ENCODE results near the gene IBA57.
A peak's percentile ranks its signal among the peaks of the same experiment; 100 is the strongest.

Gene IBA57

DNA sequence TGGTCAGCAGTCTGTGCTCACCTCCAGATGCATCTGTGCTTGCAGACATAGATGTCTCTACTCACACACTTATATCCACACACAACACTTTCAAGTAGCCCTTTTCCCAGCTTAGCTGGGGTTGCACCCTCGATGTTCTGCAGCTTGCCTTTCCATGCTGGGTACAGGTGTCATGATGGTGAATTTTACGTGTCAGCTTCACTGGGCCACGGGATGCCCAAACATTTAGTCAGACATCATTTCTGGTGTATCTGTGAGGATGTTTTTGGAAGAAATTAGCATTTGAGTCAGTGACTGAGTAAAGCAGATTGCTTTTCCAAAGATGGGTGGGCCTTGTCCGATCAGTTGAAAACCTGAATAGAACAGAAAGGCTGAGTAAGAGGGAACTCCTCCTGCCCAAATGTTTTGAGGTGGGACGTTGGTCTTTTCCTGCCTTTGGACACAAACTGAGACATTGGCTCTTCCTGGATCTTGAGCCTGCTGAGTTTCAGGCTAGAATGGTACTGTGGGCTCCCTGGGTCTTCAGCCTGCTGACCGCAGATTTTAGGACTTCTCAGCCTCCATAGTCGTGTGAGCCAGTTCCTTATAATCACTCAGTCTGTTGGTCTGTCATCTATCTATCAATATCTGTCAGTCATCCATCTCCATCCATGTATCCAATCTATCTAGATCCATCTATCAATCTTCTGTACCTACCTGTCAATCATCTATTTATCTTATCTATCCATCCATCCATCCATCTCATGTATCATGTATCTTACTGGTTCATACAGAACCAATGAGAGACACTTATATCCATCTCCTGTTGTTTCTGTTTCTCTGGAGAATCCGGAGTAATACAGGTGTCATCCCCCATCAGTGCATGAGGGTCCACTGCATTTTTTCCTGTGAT lies 29.6 kb downstream of the IBA57 start:
- no peak for DNase-seq

DNA sequence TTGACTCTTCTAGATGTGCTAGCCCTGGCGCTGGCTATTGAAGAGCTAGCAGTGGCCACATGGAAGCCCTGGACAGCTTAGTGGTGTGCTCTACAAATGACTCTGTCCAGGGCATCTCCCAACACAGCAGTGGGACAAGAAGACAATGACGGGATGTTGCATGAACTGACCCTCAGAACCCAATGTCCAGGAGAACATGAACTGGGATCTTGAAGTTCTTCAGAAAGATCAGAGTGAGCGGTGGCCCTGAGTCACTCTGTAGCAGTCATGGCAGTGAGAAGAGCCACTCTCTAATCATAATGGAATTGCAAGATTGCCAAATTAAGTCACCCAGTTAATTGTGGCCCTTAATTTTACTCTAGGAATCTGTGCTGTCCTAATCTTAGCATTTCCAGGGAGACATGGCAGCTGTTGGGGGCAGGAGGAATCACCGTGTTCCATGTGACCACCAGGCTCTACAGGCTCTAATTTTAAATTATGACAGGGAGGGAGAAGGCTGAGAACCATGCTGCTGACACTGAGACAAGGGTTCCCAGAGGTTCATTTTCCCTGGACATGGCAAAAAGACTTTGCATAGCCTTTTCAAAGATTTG lies 32.0 kb downstream of the IBA57 start:
- no peak for DNase-seq

DNA sequence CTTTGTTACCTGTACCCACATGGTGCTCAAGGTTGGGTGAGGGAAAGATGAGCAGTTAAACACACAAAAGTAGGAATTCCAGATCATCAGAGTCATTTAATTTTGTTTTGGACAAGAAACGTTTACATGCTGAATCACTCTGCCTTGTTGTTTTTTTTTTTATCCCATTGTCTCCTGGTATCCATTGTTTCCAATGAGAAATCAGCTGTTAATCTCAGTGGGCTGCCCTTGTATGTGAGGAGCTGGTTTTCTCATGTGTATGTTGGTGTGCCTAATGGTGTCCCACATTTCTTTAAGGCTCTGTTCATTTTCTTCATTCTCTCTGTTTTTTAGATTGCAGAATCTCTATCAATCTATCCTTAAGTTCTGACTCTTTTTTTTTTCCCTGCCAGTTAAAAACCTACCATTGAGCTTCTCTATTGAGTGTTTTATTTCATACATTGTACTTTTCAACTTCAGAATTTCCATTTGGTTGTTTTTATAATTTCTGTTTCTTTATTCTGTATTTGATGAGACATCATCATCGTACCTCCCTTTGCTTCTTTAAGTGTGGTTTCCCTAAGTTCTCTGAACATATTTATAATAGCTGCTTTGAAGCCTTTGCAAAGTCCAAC lies 33.5 kb downstream of the IBA57 start:
- no peak for DNase-seq

DNA sequence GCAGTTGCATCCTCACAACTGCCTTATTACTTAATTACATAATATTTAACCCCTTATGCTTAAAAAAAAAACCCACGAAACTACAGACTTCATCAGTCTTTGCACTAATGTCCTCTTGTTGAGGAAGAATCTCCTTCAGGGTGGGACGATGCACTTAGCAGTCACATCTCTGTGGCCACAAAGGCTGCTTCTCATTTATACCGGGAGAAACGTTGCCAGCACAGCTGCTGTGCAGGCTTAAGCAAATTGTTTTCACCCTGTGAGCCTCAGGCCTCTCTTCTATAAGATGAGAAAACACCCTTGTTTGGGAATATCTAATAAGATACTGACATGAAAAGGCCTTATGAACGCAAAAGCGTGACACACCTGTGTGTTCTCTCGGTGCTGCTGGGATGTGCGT lies 39.4 kb downstream of the IBA57 start:
- DNase-seq = no peak

DNA sequence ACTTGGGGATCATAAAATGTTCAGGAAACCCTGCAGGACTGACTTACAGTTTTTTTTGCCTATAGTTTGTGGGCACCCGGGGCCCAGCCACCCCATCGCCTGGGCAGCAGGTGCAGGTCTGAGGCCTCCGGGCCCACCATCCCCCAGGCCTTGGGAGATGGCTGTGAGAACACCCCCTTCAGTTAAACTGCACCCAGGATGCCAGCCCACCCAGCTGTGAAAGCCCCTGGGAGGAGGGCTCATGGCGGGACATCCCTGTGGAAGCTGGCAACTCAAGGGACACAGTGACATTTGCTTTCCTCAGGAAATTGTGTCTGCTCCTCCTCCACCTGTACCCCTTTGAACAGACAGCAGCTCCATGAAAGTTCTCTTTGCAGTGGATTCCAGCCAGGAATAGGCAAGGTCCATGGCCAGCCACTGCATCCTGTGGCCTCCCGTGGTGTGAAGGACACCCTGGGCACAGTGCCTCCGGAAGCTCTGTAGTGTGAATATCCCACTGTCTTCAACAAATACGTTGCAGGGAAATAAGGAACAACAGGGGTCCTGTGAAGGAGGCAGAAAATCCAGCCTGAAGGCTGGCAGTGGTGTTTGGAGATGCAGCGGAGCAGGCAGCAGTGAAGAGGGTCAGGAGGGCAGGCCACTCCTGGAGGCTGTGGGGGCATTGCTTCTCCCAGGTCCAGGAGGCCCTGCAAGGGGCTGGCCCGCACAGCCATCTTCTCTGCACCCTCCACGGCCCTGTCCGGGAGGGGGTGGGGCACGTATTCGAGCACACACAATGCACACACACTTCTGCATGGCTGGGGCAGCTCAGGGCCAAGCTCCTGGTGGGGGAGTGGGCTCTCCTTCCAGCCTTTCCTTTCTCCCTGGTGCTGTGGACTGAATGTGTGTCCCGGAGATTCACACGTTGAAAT lies 40.2 kb downstream of the IBA57 start:
- DNase-seq = no peak

DNA sequence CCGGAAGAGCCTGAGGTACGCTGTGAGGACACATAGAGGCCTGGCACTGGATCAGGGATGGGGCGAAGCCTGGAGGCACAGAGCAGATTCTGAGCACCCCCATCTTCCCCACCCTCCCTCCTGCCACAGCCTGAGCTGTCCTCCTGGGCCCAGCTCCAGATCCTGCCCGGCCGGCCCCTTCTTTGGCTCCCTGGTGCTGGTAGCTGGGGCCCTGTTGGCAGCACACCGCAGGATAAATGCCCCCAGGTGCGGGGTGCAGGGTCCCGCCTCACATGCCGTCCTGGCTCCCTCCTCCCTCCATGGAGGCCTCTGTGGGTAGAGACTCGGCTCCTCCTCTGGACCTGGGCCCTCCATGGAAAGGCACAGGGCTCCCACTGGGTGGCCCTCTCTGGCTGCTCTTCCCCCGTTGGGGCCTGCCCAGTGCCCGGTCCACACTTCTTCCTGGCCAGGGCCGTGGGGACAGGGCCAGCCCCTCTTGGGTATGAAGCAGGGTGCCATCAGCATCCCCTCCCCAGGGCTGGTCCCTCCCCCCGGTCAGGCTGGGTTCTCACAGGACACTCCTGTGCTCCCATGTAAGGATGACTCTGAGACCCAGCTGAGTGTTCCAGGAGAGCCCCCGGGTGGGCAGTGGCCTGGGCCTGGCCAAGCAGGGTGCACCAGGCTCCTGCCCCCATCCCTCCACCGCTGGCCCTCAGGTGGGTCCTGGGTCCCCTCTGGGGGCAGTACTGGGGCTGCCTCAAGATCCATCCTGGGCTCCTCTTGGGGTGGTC lies 41.2 kb downstream of the IBA57 start:
- no peak for DNase-seq

DNA sequence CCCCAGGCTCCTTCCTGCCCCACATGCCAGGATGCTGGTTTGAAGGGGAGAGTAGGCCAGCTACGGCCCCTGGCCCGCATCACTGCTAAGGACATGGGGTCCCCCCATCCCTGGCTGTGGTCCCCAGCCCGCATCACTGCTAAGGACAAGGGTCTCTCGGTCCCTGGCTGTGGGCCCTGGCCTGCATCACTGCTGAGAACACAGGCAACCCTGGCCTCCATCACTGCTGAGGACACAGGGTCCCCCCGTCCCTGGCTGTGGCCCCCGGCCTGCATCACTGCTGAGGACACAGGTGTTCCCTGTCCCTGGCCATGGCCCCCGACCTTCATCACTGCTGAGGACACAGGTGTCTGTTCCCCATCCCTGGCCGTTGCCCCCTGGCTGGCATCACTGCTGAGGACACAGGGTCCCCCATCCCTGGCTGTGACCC lies 41.8 kb downstream of the IBA57 start:
- no peak for DNase-seq

DNA sequence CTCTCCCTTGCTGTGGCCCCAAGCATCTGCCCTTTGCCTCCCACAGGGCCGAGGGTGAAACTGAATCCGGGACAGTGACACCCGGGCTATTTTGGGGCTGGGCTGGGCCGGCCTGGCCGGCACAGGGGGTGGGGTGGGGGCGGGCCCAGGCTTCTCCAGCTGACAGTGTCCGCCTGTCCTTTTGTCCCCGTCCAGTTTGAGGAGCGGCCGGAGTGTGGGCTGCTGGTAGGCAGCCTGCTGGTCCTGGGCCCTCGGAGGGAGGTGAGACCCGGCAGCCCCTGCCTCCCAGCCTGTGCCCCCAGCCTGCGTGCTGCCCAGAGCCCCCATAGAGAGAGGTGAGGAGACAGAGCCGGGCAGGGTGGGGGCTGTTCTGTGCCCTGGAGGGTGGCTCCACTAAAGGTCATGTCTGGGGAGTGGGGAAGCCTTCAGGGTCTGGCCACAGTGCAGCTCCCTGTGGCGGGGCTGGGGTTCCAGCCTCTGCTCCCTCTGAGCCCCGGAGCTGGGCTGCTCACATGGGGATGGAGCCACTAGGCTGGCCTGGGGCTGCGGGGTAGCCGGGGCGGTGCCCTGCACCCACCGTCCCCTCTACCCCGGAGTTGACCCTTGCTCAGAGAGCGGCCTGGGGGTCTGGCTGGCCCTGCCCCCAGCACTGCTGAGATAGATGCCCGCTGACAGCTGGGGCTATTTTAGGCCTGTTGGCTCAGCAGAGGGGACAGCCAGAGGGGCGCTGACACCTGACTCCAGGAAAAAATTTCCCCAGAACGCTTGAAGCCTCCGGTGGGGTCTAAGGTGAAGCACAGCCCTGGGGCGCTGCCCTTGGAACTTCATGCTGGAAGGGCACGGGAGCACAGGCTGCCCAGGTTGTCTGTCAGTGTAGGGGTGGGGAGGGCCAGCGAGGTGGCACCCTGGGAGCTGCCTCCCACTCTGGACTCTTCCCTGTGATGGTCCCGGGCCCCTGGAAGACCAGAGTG lies 42.5 kb downstream of the IBA57 start, which contains the start of gene OBSCN:
Gene OBSCN (plus strand): TSS at position 194 of the 971 bp plus-strand sequence. CDS start 3,740 bp downstream, outside the sequence.
- no peak for DNase-seq

DNA sequence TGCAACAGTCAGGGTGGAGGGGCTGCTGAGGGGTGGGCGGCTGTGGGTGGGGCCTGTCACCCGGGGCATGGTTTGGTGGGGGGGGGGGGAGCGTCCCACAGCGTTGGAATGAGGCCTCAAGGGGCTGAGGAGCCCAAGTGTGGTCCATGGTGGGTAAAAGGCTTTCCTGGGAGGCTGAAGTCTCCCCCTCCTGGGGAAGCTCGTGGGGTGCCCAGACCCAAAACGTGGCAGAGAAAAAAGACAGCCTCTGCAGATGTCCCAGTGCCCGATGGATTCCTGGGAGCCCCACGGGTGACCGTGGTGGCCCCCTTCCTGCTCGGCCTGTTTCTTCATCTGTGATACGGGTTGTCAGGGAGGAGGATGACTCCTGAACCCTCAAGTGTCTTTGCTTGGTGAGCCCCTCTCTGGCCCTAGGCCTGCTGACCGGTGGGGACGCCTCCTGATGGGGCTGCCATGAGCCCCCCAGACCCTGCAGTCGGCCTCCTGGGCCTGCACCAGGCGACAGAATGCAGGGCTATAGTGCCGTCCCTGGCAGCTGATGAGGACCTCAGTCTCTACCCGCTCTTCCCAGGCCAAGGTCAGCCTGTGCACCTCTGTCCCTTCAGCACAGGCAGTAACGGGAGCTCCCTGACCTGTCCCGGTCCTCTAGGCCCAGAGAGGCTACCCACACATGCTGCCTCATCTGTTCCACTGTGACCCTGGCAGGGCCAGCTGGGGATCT lies 43.4 kb downstream of the IBA57 start:
- no peak for DNase-seq

DNA sequence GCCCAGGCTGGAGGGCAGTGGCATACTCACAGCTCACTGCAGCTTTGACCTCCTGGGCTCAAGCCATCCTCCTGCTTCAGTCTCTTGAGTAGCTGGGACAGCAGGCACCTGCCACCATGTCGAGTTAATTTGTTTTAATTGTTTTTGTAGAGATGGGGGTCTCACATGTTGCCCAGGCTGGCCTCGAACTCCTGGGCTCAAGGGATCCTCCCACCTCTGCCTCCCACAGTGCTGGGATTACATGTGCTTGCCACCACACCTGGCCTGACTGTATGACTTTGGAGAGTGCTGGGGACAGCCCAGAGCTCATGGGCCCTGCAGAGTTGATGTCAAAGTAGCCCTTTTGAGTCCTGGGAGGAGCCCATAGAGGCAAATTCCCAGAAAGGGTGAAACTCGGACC lies 44.1 kb downstream of the IBA57 start:
- no peak for DNase-seq

DNA sequence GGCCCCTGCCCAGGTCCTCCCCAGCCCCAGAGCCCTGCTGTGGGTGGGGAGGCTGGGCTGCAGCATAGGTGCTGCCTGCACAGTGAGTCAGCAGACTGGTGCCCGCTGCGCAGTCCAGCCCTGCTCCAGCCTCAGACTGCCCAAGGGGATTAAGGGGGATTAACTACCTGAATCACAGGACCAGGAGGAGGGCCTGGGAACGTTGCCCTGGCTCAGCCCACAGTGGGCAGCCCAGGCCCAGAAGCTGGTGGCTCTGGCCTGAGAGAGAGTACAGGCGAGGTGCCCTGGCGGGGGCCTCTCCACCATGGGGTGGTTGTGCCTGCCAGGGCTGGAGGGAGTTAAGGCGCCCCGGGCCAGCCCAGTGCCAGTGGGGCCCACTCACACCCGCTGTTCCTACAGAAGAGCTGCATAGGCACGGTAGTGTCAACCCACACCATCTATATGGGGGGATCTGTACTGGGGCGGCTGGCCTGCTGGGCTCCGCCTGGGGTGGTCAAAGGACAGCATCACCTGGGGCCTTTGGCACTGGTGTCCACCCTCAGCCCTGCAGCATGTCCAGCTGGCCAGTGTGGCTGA lies 44.6 kb downstream of the IBA57 start:
- no peak for DNase-seq

DNA sequence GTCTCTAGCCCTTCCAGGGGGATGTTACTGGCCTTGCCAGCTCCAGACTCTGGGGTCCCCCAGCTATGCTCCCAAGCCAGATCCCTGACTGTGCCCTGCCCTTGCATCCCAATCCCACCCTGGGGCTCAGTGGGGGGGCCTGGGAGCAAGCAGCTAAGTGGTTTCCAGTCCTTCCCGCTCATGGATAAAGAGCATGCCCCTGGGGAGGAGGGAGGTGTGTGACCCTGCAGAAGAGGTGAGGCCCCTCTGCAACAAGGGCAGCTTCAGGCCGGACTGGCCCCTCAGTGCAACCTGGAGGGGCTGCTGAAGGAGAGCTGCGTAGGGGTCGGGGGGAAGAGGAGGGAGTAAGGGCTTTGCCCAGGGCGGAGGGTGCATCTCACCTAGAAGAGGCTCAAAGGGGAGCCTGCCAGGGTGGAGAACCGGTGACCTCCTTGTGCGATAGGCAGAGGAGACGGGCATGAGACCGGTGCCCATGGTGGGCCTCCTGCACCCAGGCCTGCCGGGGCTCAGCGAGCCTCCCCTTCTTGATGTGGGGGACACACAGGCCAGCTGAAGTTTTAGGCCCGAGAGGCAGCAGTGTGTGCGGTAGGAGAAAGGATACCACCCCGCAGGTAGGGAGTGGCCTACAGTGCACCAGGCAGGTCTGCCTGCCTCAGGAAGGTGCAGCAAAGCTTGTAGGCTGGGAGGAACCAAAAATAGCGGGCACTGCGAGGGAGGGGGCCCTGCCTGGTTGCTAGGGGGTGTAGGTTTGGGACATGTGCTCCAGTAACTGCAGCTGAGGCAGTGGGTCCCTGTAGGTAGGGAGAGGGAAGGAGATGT lies 45.3 kb downstream of the IBA57 start:
- no peak for DNase-seq

DNA sequence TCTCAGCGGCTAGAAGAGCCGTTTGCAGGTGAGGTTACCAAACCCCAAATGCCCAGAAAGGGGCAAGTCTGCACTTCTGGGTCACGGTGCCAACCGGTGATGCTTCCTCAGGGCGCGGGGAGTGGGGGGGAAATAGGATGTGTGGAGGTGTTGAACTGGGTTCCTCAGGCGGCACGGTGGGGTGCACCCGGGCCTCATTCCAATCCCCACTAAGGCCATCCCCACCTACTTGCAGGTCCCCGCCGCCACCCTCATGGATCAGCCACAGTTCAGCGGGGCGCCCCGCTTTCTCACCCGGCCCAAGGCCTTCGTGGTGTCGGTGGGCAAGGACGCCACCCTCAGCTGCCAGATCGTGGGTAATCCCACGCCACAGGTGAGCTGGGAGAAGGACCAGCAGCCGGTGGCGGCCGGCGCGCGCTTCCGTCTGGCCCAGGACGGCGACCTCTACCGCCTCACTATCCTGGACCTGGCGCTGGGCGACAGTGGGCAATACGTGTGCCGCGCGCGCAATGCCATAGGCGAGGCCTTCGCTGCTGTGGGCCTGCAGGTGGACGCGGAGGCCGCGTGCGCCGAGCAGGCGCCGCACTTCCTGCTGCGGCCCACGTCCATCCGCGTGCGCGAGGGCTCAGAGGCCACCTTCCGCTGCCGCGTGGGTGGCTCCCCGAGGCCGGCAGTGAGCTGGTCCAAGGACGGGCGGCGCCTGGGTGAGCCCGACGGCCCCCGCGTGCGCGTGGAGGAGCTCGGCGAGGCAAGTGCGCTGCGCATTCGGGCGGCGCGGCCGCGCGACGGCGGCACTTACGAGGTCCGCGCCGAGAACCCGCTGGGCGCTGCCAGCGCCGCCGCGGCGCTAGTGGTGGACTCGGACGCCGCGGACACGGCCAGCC lies 46.2 kb downstream of the IBA57 start:
- no peak for DNase-seq

DNA sequence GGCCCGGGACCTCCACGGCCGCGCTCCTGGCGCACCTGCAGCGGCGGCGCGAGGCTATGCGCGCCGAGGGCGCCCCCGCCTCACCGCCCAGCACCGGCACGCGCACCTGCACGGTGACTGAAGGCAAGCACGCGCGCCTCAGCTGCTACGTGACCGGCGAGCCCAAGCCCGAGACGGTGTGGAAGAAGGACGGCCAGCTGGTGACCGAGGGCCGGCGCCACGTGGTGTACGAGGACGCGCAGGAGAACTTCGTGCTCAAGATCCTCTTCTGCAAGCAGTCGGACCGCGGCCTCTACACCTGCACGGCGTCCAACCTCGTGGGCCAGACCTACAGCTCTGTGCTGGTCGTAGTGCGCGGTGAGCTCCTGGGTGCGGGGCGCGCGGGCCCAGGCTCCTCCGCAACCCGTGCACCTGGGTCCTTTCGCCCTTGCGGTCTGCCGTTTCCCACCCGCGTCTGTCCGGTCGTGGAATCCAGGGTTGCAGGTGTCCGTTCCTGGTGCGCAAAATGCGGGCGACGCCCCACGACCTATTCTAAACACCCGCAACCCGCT lies 46.9 kb downstream of the IBA57 start:
- no peak for DNase-seq

DNA sequence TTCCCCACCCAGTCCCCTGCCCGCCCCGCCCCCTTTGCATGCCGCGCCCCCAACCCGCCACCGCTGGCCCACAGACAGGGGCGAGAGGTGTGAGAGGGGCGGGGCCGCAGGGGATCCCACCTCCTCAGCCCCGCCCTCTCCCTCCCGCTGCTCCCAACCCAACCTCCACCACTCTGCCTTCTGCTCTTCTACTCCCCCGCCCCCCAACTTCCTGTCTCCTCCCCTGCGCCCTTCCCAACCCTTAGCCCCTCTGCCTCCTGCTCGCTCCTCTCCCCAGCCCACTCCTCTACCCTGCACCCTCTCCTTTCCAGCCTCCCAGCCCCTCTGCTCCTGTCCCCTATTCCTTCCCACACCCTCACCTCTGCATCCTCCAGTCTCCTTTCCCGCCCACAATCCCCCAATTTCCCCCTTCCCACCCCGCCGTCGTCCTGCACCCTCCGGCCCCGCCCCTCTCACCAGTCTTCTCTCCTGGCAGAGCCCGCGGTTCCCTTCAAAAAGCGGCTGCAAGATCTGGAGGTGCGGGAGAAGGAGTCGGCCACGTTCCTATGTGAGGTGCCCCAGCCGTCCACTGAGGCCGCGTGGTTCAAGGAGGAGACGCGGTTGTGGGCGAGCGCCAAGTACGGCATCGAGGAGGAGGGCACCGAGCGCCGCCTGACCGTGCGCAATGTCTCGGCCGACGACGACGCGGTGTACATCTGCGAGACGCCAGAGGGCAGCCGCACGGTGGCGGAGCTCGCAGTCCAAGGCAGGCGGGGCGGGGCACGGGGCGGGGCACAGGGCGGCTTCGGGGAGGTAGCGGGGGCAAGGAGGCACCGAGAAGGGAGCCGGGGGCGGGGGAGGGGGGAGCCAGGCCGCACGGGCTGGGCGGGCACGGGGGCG lies 47.6 kb downstream of the IBA57 start:
- peak; percentile 50 for DNase-seq

Data from NCI-H1105 (cell line).